Measurements from ENCODE around the gene OR10G6.

DNA sequence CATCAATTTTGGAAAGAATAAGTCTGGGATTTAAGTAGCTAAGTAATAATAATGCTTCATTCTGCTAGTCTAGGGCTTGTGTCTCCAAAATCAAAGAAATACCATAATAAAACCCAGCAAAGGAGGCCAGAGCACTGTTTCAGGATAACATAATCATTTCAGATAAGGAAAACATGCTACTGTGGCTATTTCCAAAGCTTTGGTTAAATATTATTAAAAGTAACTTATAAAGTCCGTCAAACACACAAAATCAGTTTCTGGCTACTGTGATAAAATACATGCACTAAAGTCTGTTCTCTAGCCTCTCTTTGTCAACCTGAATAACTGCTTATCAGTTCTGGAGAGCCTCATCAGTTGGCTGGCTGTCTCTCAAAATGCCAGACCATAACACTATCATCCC is 49.8 kb downstream of the OR10G6 start:
- TF ChIP-seq, protein P1, sequence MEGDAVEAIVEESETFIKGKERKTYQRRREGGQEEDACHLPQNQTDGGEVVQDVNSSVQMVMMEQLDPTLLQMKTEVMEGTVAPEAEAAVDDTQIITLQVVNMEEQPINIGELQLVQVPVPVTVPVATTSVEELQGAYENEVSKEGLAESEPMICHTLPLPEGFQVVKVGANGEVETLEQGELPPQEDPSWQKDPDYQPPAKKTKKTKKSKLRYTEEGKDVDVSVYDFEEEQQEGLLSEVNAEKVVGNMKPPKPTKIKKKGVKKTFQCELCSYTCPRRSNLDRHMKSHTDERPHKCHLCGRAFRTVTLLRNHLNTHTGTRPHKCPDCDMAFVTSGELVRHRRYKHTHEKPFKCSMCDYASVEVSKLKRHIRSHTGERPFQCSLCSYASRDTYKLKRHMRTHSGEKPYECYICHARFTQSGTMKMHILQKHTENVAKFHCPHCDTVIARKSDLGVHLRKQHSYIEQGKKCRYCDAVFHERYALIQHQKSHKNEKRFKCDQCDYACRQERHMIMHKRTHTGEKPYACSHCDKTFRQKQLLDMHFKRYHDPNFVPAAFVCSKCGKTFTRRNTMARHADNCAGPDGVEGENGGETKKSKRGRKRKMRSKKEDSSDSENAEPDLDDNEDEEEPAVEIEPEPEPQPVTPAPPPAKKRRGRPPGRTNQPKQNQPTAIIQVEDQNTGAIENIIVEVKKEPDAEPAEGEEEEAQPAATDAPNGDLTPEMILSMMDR (IDR thresholded peaks at IDR 0.05): no peak
- TF ChIP-seq POLR2A (IDR thresholded peaks at IDR 0.05): no peak
